Measurements from ENCODE around the gene ZNF664.

The ZNF664 gene

GRCh38 chr12:123939716-123940626 lies 33.0 kb upstream of the ZNF664 start:
- Histone ChIP-seq H3K4me1 (ENCODE audit: control insufficient read depth, low read length) (no peaks in the 10 kb centered on the region), H3K27ac (ENCODE audit: low read depth, low read length) (no peak overlapping the region), H3K9me2 (replicated peaks; ENCODE audit: control insufficient read depth, low read length) (no peaks in the 10 kb centered on the region), H3K27me3 (ENCODE audit: control insufficient read depth, low read length) (no peaks in the 10 kb centered on the region), H3K36me3 (ENCODE audit: control insufficient read depth, low read length) (no peaks in the 10 kb centered on the region), H3K4me2 (ENCODE audit: low read length) (no peak overlapping the region), H3K4me3 (ENCODE audit: low read length) (no peak overlapping the region), H3K9me3 (ENCODE audit: control insufficient read depth, insufficient read depth, low read length) (no peaks in the 10 kb centered on the region), H4K20me1 (ENCODE audit: control insufficient read depth, insufficient read depth, low read depth, low read length) (no peaks in the 10 kb centered on the region), H3F3A (ENCODE audit: control insufficient read depth, insufficient read depth) (no peaks in the 10 kb centered on the region), H3K79me2 (ENCODE audit: control insufficient read depth, low read length) (no peaks in the 10 kb centered on the region)
- TF ChIP-seq EZH2phosphoT487 (IDR thresholded peaks at IDR 0.05; ENCODE audit: borderline replicate concordance, low read length) = no peak
- TF ChIP-seq CTCF (IDR thresholded peaks at IDR 0.05; ENCODE audit: low read depth, low read length, poor library complexity, severe bottlenecking) = no peak

- Histone ChIP-seq H3K4me1 (ENCODE audit: control insufficient read depth, low read length) (no peaks in the 10 kb centered on the region), H3K79me2 (ENCODE audit: control insufficient read depth, low read length) (no peaks in the 10 kb centered on the region), H3K9me2 (replicated peaks; ENCODE audit: control insufficient read depth, low read length) (no peaks in the 10 kb centered on the region), H3K27me3 (ENCODE audit: control insufficient read depth, low read length) (no peaks in the 10 kb centered on the region), H3K36me3 (ENCODE audit: control insufficient read depth, low read length) (no peaks in the 10 kb centered on the region), H3K9me3 (ENCODE audit: control insufficient read depth, insufficient read depth, low read length) (no peaks in the 10 kb centered on the region), H4K20me1 (ENCODE audit: control insufficient read depth, insufficient read depth, low read depth, low read length) (no peaks in the 10 kb centered on the region), H3K4me3 (ENCODE audit: low read length) (no peak overlapping the region), H3K27ac (ENCODE audit: low read depth, low read length) (no peak overlapping the region), H3F3A (ENCODE audit: control insufficient read depth, insufficient read depth) (no peaks in the 10 kb centered on the region), H3K4me2 (ENCODE audit: low read length) (no peak overlapping the region)
- TF ChIP-seq CTCF (IDR thresholded peaks at IDR 0.05; ENCODE audit: low read depth, low read length, poor library complexity, severe bottlenecking) = no peak
- TF ChIP-seq EZH2phosphoT487 (IDR thresholded peaks at IDR 0.05; ENCODE audit: borderline replicate concordance, low read length) = no peak
Observed at GRCh38 chr12:123940627-123940966, 32.4 kb upstream of the ZNF664 start.

- no peak for TF ChIP-seq CTCF (IDR thresholded peaks at IDR 0.05; ENCODE audit: low read depth, low read length, poor library complexity, severe bottlenecking)
- TF ChIP-seq EZH2phosphoT487 (IDR thresholded peaks at IDR 0.05; ENCODE audit: borderline replicate concordance, low read length) = no peak
- H3K79me2 ChIP-seq (ENCODE audit: control insufficient read depth, low read length) = no peaks in the 10 kb centered on the region
Observed at GRCh38 chr12:123941000-123941399, 32.0 kb upstream of the ZNF664 start.

More at GRCh38 chr12:123941000-123941399, 32.0 kb upstream of the ZNF664 start:
- H3K4me1 ChIP-seq (ENCODE audit: control insufficient read depth, low read length) = no peaks in the 10 kb centered on the region
- H3K9me3 ChIP-seq (ENCODE audit: control insufficient read depth, insufficient read depth, low read length) = no peaks in the 10 kb centered on the region
- H3K4me2 ChIP-seq (ENCODE audit: low read length) = no peak overlapping the region
- no peaks in the 10 kb centered on the region for H3K9me2 ChIP-seq (replicated peaks; ENCODE audit: control insufficient read depth, low read length)
- H3K27me3 ChIP-seq (ENCODE audit: control insufficient read depth, low read length) = no peaks in the 10 kb centered on the region
- no peaks in the 10 kb centered on the region for H4K20me1 ChIP-seq (ENCODE audit: control insufficient read depth, insufficient read depth, low read depth, low read length)
- H3F3A ChIP-seq (ENCODE audit: control insufficient read depth, insufficient read depth) = no peaks in the 10 kb centered on the region
- no peak overlapping the region for H3K4me3 ChIP-seq (ENCODE audit: low read length)
- H3K36me3 ChIP-seq (ENCODE audit: control insufficient read depth, low read length) = no peaks in the 10 kb centered on the region
- H3K27ac ChIP-seq (ENCODE audit: low read depth, low read length) = no peak overlapping the region

Data from DOHH2 (cell line).